ENCODE data around the gene MIOX.

The MIOX gene

GRCh38 chr22:50507991-50508884 lies 21.6 kb downstream of the MIOX start, which contains the start of gene NCAPH2:
Gene NCAPH2, plus strand, starts transcription at chr22:50508224. Its CDS starts 114 bp downstream, at chr22:50508338.
- TF ChIP-seq CTCF (IDR thresholded peaks at IDR 0.05) = no peak
- Mint-ChIP-seq H3K27me3 (ENCODE audit: low read depth, poor library complexity) (no peaks in the 10 kb centered on the region), H3K9me3 (no peaks in the 10 kb centered on the region), H3K4me3 (peak within 1 kb of the TSS; percentile 95), H3K4me1 (peaks cover 15% of the 10 kb centered on the region), H3K27ac (peak within 1 kb of the TSS; percentile 98), H3K36me3 (ENCODE audit: low read depth) (peaks cover 9% of the 10 kb centered on the region)
- DNase-seq = peak; percentile 98

GRCh38 chr22:50508897-50509296 lies 22.2 kb downstream of the MIOX start:
- Mint-ChIP-seq H3K27me3 (ENCODE audit: low read depth, poor library complexity) (no peaks in the 10 kb centered on the region), H3K4me1 (peaks cover 15% of the 10 kb centered on the region), H3K36me3 (ENCODE audit: low read depth) (peaks cover 9% of the 10 kb centered on the region), H3K9me3 (no peaks in the 10 kb centered on the region), H3K4me3 (peak overlapping the region; percentile 93), H3K27ac (peak overlapping the region; percentile 97)
- DNase-seq = no peak
- no peak for TF ChIP-seq CTCF (IDR thresholded peaks at IDR 0.05)

- no peak for DNase-seq
- Mint-ChIP-seq H3K27me3 (ENCODE audit: low read depth, poor library complexity) (no peaks in the 10 kb centered on the region), H3K9me3 (no peaks in the 10 kb centered on the region), H3K4me1 (peaks cover 15% of the 10 kb centered on the region), H3K4me3 (no peak overlapping the region), H3K27ac (no peak overlapping the region), H3K36me3 (ENCODE audit: low read depth) (peaks cover 18% of the 10 kb centered on the region)
- no peak for TF ChIP-seq CTCF (IDR thresholded peaks at IDR 0.05)
Observed at GRCh38 chr22:50513175-50513574, 26.5 kb downstream of the MIOX start.

DNA sequence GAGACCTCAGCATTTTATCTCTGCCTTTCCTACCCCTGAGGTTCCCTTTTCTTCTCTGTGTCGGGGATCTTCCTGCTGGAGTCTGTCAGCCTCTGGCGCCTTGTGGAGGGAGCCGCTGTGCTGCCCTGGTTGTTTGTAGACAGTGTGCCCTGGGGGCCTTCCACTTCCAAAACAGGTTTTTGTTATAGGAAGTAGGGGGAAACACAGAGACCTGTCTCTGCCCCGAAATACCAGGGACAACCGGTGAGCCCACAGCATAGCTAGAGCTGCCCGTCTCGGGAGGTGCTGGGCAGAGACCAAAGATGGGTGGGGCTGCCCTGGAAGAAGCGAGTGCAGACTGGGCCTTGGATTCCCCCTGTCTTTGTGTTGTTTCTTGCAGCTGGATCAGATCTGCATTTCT lies 29.4 kb downstream of the MIOX start:
- no peak for TF ChIP-seq CTCF (IDR thresholded peaks at IDR 0.05)
- Mint-ChIP-seq H3K4me3 (no peak overlapping the region), H3K27me3 (ENCODE audit: low read depth, poor library complexity) (no peaks in the 10 kb centered on the region)

GRCh38 chr22:50516891-50517290 lies 30.2 kb downstream of the MIOX start:
- DNase-seq = no peak
- TF ChIP-seq CTCF (IDR thresholded peaks at IDR 0.05) = no peak
- H3K36me3 Mint-ChIP-seq (ENCODE audit: low read depth) = peaks cover 30% of the 10 kb centered on the region
- H3K27ac Mint-ChIP-seq = no peak overlapping the region
- no peak overlapping the region for H3K4me3 Mint-ChIP-seq
- no peaks in the 10 kb centered on the region for H3K9me3 Mint-ChIP-seq
- no peaks in the 10 kb centered on the region for H3K27me3 Mint-ChIP-seq (ENCODE audit: low read depth, poor library complexity)
- H3K4me1 Mint-ChIP-seq = no peaks in the 10 kb centered on the region

More for the DNA sequence above, 29.4 kb downstream of the MIOX start:
- no peak for DNase-seq
- no peaks in the 10 kb centered on the region for H3K9me3 Mint-ChIP-seq
- no peaks in the 10 kb centered on the region for H3K4me1 Mint-ChIP-seq
- peaks cover 30% of the 10 kb centered on the region for H3K36me3 Mint-ChIP-seq (ENCODE audit: low read depth)
- no peak overlapping the region for H3K27ac Mint-ChIP-seq
